Suppressor macrophage treated with lipopolysaccharide for 4 hours (primary cell): Measurements from ENCODE around the gene ZNF141.
"Not testable (repeated sequence)": the region's sequence is repeated elsewhere in the genome, so short reads cannot be mapped to it uniquely, and the experiment has no call there.

ENCODE experiments used
- DNase-seq: peaks from one replicate; pipeline ENCODE4 v3.0.0-alpha.2; 2020

ZNF141 gene

GRCh38 chr4:337143-337931, at the start of gene ZNF141:
Gene ZNF141 (plus strand): TSS chr4:337814. CDS start chr4:337984, 170 bp downstream.
- DNase-seq, result peak; percentile 97

- no peak for DNase-seq
Measured at GRCh38 chr4:288891-289290, 48.7 kb upstream of the ZNF141 start.

- DNase-seq, result no peak
Measured at GRCh38 chr4:294732-295131, 42.9 kb upstream of the ZNF141 start.

- no peak for DNase-seq
Measured at GRCh38 chr4:302381-302780, 35.2 kb upstream of the ZNF141 start.

GRCh38 chr4:304516-304915, 33.1 kb upstream of the ZNF141 start:
- not testable (repeated sequence) for DNase-seq

- no peak for DNase-seq
Measured at GRCh38 chr4:304969-305680, 32.5 kb upstream of the ZNF141 start, which contains the start of gene ZNF732. Gene ZNF732 (minus strand): TSS chr4:305474. CDS start chr4:305310, 164 bp downstream.

- DNase-seq, result no peak
Measured at GRCh38 chr4:306551-306961, 31.1 kb upstream of the ZNF141 start.

GRCh38 chr4:309807-310206, 27.8 kb upstream of the ZNF141 start:
- no peak for DNase-seq

GRCh38 chr4:314296-314903, 23.2 kb upstream of the ZNF141 start:
- DNase-seq, result no peak

- DNase-seq, result no peak
Measured at GRCh38 chr4:328729-329128, 8.9 kb upstream of the ZNF141 start.

- DNase-seq, result no peak
Measured at GRCh38 chr4:335515-335914, 2.1 kb upstream of the ZNF141 start.

GRCh38 chr4:336099-336892, 1.3 kb upstream of the ZNF141 start:
- peak; percentile 0 for DNase-seq

- DNase-seq, result no peak
Measured at GRCh38 chr4:336893-337142, 796 bp upstream of the ZNF141 start.

GRCh38 chr4:337932-338758, 531 bp downstream of the ZNF141 start:
- DNase-seq, result no peak

- DNase-seq, result no peak
Measured at GRCh38 chr4:338759-339097, 1.1 kb downstream of the ZNF141 start.

GRCh38 chr4:340011-340410, 2.4 kb downstream of the ZNF141 start:
- DNase-seq, result no peak

GRCh38 chr4:373062-373839, 35.6 kb downstream of the ZNF141 start:
- DNase-seq, result no peak

- no peak for DNase-seq
Measured at GRCh38 chr4:374298-375160, 36.9 kb downstream of the ZNF141 start.

GRCh38 chr4:384311-385010, 46.8 kb downstream of the ZNF141 start:
- no peak for DNase-seq
